HT-29 (cell line): Measurements from ENCODE around the gene STMN1. TPM values are rescaled to one million over a fixed set of nuclear protein-coding genes. Genes with fewer than 3 reads are reported as not detected.

Source experiments
- DNase-seq: peaks from one replicate; pipeline ENCODE4 v3.0.0-alpha.2; 2015; ENCODE audit warnings: low spot score
- total RNA-seq: library from RNA; depleted of rRNA; stranded (reverse); fragments of >200 nt; shearing (Covaris generic); gene quantifications from 2 replicates; pipeline ENCODE4 v1.2.3, GENCODE V29; 2014

Gene STMN1
- total RNA-seq, 1 experiment from 2014 or later: 83.8 TPM

DNA sequence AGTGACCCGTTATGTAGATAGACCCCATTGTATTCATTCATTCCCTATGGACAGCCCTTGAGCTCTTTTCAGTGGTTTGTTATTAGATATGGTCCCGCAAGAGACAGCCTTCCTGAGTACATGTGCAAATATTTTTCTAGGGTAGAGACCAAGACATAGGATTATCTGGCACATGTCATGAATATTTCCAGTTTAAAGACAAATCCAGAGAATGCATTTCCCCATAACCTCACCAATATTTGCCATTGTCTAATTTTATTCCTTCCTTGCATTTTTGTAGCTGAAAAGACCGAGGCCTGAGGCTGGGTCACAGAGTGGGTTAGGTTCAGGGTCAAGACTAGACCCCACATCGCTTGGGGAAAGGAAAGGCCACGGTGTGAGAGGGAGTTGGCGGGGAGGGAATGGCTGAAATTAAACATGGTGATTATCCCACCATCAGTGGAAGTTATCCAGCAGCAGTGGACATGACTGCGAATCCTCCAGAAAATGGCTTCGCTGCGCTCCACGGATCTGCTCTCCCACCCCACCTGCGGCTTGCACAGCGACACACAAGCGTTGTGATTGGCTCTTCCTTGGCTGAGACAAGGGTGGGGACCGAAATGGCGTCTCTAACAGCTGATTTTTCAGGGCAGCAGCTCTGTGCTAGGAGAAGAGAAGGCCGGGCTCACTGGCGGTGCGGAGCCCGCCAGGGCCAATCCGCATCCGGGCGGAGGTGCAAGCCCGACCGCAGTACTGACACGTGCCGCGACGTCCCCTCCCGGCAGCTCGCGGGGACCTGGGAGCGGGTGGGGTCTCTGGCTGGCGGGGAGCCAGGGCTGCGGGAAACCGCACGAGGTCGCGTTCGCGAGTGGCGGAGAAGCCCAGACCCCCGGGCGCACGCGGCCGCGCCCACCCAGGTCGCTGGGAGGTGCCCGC is 16.1 kb upstream of the STMN1 start:
- DNase-seq: no peak

DNA sequence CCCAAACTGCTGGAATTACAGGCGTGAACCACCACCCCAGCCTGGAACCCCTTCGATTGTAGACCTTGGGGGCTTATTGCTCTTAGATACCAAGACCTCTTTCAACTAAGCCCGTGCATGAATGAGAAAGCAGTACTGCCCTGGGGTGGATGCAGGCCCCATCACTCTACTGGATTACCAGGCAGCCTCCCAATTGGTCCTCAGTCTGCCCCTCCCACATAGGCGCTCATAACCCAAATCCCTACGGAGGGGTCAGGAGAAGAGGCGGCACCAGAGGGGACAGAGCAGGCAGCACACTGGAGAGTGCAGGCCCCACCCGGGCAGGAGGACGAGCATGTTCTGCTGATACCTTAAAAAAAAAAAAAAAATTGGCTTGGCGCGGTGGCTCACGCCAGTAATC is 12.4 kb upstream of the STMN1 start:
- no peak for DNase-seq

DNA sequence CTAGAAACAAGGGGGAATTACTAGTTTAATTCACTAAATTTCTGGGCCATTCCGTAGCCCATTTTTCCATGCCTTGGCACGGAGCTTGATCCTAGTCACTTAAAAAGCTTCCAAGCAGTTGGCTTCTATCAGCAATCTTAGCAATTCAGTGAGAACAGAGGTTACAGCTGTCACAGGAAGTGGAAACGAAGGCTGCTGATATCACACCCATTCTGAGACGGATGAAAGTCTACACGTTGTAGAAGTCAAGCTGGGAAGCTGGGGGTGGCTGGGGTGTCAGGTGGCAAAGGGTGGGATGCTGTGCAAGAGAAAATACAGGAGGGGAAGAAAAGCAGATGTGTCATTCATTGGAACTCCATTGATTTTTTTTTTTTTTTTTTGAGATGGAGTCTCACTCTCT is 11.8 kb upstream of the STMN1 start:
- DNase-seq: no peak

DNA sequence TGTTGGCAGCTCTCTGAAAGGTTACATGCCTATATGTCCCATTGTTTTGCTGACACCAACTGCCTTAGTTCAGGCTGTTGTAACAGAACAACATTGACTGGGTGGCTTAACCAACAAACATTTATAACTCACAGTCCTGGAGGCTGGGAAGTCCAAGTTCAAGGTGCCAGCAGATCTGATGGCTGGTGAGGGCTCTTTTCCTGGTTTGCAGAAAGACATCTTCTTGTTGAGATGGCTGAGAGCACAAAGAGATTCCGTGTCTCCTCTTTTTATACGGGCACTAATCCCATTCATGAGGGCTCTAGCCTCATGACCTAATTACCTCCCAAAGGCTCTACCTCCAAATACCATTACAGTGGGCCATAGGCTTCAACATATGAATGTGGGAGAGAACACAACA is 10.2 kb upstream of the STMN1 start:
- DNase-seq: no peak

DNA sequence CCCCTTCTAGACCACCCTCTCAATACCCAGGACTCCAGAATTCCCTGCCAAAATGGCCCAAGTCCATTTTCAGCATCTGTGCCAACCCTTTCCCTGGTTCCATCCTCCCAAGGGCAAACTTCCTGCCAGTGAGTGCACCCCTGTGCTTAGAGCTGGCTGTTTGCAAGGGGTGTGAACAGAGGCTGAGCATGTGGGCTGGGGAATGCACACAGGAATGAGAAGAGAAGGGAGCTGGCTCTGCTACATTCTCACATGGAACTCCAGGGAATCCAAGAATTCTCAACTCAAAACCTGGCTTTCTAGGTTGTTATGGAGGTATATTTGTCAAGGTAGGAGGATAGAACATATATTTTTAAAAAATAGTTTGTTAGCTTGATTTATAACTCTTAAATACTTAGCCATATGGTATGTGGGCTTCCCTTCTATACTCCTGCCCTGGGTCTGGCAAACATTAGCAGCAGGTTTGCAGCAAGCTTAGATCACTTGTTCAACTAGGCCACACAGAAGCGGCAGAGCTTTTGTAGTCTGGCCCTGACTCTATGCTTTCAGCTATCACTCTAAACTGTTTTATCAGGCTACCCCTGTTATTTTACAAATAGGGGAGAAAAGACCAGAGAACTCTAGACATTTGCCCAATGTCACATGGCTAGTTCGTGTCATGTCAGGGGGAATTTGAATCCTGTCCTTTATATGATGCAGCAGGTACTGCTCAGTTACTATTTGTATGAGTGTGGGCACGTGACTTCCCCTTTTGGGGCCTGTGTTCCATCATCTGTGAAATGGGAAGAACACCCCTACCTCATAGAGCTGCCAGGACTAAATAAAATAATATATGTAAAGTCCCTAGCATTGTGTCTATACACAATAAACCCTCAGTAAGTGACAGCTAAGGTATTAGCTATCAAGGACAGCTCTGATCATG is 8.1 kb upstream of the STMN1 start:
- no peak for DNase-seq

DNA sequence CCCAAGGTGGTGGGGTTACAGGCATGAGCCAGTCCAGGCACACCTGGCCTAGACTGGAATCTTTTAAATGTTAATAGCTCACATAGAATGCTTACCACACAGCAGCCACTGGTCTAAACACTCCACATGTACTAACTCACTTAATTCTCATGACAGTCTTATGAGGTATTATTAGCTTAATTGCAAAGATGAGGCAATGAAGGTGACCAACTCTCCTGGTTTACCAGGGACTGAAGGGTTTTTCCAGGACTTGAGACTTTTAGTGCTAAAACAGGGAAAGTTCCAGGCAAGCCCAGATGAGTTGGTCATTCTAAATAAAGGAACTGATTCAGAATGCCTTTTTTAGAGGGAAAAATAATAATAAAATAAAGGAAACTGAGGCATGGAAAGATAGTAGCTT is 7.0 kb upstream of the STMN1 start:
- DNase-seq: no peak

DNA sequence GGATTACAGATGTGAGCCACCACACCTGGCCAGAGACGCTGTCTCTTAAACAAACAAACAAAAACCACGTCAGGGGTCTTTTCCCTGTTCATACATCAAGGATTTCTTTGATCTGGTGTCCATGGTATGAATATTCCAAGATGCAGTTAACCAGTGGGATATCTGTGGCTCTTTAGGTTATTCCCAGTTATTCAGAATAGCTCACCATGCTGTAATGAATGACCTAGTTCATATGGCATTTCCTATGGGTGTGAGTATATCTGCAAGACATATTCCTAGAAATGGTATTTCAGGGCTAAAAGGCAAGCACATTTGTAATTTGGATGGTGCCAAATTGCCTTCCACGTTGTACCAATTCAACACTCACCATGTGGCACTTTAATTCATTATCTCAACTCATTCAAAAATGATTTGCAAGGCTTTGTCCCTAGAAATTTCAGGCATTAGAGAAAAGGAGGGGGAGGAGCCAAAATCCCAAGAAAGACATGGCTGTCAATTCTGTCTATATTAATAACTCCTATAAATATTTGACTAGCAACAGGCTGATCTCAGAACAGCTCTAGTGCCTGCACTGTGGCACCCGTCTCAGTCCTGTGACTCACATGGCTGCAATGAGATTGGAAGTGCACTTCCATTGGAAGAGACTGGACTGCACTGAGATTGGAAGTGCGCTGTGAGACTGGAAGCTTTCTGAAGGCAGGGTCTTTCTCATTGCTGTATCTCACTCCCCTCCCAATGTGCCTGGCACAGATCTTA is 6.0 kb upstream of the STMN1 start:
- DNase-seq: no peak

DNA sequence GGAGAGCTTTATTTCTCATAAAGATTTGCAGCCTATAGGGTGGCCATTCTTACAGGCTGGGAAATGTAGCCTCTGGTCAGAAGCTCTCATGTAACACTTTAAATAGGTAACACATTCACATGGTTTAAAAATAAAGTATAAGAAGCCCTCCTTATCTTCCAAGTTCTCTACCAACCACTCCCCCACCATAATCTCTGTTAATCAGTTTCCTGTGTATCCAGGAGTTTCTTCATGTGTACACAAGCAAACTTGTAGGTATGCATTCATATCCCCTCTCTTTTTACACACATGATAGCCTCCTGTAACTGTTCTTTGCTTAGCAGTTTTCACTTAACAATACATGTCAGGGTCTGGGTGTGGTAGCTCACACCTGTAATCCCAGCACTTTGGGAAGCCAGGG is 4.9 kb upstream of the STMN1 start:
- no peak for DNase-seq

DNA sequence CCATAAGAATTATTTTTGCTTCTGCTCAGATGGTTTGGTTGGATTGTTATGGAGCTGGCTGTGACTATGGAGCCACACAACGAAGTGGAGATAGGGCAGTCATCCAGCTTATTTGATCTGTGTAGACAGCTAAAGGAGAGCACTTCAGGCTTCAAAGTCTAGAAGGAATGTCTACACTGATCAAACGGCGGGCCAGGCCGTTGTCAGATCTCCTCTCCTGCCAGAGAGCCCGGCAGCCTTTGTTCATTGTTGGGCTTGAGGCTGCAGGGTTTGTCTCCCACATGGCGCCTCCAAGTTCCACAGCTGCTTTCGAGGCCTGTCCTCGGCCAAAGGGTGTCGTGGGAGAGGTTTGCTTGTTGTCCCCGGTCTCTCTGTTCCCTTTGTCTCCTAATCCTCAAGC is 2.8 kb upstream of the STMN1 start:
- DNase-seq: no peak

DNA sequence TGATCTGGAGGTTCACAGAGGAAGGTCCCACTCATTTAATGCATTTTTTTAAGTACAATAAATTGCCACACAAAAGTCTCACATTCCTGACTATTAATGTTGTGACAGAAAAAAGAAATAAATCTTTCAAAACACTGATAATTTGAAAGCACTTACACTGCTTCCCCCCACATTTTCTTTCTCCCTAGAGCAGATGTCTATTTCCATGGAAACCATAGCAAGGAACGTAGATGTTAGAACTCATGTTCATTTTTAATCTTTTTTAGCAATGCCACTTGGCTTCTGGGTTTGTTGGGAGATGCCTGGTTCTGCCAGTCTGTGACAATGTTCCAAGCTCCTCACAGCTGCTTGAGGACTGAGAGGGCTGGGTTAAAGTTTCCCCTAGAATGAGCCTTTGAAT is 1.9 kb upstream of the STMN1 start:
- no peak for DNase-seq

DNA sequence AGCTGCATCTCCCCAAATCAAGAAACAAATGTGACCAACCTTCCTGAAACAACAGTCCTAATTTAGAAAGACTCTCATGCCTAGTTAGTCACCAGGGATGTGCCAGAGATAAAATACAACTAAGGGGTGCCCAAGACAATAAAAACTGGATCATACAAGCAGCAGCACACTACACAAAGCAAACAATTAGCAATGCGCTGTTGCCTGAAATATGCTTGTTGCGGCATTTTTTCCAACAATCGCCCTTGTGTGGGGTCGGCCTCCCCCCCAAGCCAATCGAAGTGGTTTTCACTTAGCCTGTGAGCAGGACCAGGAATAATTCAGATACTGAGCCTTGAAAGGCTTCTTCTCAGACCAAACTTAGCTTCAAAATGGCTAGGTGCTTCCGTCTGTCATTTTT is 1.4 kb upstream of the STMN1 start:
- no peak for DNase-seq

DNA sequence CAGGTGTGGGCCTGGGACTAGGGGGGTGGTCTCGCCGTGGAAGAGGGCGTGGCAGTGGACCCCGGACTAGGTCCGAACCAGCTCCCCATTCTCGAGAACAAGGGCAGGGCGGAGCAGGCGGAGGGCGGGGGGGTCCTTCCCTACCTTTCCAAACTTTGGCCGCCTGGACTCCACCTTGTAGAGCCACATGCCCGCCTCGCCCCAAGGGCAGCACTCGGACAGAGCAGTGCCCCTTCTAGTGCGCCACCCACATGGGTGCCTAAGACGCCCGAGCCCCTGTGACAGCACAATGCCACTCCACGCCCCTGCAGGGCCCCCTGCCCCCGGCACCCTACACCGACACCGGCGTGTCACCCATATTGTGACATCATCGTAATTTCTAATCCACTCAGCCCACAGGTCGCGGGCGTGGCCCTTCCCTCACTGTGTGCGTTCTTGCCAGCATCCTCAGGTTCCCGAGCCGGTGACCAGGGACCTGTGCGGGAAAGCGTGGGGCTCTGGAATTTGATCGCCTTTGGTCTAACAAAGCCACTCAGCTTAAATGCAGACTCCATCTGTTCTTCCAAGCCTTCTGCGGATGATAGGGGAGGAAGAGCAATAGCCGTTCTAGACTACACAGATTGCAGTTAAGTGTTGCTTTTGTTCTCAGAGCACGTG is 553 bp upstream of the STMN1 start:
- DNase-seq: peak; percentile 26

DNA sequence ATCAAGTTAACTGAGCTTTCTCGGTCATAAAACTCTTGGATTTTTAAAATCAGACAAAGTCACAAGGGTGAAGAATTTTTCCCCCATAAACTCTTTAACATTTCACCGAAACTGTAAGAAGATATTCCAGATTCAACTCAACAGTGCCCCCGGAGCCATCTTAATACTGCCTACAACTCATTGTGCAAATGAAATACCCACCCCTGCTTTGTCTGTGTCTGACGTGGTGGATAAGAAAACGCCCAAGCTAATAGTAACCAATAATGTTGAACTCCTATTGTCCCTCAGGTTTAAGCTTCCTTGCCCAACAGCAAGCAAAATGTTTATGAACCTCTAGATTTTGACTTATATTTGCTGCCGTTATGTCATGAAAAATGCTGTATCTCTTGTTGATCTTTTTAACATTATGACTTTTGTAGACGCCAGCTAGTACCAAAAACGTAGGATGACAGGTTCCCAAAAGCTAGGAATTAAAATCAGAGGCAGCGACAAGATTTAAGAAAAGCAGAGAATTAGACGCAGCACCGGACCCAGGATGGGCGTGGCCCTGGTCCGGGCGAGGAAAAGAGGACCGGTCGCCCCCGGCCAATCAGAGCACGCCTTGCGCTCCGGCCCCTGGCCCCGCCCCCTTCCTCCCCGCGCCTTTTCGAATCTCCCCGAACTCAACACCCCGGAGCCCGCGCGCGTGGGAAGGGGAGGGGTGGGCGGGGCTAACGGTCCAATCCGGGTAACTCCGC is 1.1 kb downstream of the STMN1 start:
- DNase-seq: peak; percentile 87

DNA sequence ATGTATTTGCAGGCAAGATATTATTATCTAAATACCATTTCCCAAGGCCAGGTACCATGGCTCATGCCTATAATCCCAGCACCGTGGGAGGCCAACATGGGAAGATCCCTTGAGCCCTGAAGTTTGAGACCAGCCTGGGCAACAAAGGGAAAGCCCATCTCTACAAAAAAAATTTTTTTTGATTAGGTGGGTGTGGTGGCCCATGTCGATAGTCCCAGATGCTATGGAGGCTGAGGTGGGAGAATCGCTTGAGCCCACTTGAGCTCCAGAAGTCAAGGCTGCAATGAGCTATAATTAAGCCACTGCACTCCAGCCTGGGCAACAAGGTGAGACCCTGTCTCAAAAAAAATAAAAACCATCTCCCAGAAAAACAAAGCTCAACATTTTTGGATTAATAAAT is 2.2 kb downstream of the STMN1 start:
- DNase-seq: no peak

DNA sequence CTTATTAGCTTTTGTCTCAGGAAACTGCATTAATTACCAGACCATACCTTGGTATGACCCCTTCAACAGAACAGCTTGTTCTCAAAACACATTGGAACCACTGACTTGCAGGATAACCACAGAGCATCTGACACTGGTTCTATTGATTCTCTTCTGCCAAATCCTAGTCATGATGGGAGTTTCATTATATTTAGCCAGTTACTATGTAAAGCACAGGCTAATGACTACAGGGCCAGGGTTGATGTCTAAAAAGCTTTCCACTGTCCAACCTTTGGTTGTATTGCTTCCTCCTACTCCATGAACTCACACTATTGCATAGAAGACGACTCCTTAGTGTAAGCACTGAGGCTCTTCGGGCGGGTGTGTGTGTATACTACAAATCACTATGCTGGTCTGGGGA is 3.8 kb downstream of the STMN1 start:
- no peak for DNase-seq

DNA sequence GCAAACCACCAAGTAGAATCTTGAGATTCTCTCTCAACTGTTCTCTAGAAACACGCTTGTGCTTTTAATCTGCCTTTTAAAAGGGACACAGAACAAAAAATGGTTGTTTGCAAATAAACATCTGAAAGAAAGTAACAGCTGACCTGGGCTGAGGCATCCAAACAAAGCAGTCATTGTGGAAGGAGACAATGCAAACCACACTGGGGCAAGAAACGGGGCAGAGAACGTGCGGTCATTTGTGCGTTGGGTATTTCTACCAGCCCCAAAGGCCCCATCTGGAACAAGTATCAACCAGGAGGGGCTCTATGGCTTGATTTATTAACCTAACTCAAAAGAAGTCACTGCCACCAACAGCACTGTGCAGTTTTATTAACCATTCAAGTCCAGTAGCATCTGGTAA is 6.0 kb downstream of the STMN1 start:
- DNase-seq: no peak

DNA sequence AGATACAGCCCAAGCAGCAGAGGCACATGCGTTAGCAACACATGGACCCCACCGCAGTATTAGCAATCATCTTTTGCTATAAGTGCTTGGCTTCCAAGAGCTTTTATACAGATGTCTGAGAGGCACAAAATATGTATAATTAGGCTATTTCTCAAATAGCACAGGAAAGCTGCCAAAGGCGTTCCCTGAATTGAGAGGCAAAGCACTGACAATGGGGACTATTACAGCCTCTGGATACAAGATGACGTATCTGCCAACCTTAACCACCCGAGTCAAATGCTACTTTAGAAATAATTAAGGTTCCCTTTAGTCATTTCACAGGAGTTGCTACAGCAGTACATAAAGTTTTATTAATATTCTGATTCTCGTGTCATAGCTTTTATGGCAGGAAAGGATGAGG is 6.4 kb downstream of the STMN1 start:
- no peak for DNase-seq

DNA sequence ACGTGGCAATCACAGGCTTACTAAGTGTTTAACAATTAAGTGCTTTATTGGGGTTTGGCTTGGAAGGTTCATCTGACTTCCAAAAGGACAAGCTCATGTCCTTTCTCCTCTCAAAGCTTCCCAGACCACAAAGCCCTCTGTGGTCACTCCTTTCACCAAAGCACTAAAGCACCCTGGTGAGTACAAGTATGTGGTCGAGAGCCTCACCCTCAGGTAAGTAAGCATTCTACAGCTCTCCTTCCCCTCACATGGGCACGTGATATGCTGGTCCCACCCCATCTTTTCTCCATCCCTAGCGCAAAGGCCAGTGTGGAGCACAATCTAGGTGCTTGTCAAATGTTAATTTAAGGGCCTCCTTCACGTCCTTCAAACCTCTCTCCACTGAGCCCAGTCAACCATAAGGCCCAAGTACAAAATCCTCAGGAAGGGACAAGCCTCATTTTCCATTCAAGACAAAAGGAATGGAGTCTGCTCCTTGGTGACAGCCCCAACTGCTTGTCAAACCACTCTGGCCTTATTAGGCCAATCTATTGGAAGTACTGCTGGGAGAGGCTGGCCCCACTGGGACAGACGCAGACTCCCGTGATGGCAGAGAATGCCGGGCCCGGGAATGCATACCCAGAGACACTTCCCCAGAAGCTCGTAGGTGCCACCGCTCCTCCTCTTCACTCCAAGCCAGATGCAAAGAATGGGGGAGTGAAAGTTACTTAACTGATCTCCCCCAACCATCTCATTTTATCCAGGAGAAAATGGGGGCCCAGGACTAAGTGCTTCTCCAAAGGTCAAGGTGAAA is 7.8 kb downstream of the STMN1 start:
- no peak for DNase-seq

DNA sequence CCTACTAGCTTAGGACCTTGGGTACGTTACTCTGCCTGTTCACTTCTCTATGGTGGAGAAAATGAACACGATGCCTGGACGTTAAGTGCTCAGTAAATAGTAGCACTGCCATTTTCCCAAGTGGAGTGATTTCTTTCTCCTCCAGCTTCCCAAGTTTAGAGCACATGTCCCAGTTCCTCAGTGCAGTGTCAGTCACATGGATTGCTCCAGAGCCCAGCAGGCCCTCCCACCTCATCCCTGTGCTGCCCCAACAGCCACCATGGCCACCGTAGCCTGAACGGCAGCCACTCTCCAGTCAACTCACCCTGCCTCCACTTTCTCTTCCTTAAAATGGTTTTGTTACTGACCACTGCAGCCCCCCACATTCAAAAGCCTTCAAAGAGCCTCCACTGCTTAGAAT is 8.5 kb downstream of the STMN1 start:
- no peak for DNase-seq

DNA sequence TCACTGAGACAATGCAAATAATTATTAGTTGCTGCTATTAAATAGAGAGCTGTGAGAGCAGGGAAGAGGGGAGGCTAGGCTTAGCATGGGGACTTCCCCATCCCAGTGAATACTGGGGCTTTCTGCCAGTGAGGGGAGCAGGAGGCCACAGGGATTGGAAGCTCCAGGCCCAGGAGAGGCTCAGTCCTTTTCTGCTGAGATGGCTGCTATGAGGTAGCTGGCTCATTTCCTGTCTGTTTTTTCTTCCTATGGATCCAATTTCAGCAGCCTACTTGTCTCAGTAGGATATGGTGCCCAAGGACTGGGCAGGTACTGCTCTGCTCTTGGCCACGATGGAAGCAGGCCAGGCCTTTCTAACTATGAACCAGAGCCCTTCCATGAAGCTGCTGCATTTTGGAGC is 10.0 kb downstream of the STMN1 start:
- DNase-seq: no peak
